Stimulated activated CD4-positive, alpha-beta T cell treated with anti-CD3 and anti-CD28 coated beads, Interleukin-12 subunit alpha, Interleukin-12 subunit beta, amount 100 ng/mL, for 24 hours (primary cell): ENCODE results near the gene NACAD.
"Not testable (repeated sequence)": the region's sequence is repeated elsewhere in the genome, so short reads cannot be mapped to it uniquely, and the experiment has no call there.

Source experiments
- DNase-seq, 2 experiments: peaks; one replicate each; pipeline ENCODE4 v3.0.0-alpha.2; 2020; ENCODE audit warnings: low read depth in 2 of 2

NACAD gene

GRCh38 chr7:45117582-45117981 is 28.8 kb upstream of the NACAD start:
- DNase-seq = no peak

- no peak for DNase-seq
These were observed 27.3 kb upstream of the NACAD start for GRCh38 chr7:45116048-45116447.

- DNase-seq = no peak
These were observed 26.2 kb upstream of the NACAD start for GRCh38 chr7:45114926-45115325.

GRCh38 chr7:45114257-45114656 is 25.5 kb upstream of the NACAD start:
- not testable (repeated sequence) for DNase-seq

GRCh38 chr7:45112648-45113047 is 23.9 kb upstream of the NACAD start:
- DNase-seq = no peak

GRCh38 chr7:45111298-45112223 is 22.8 kb upstream of the NACAD start, which contains the start of gene TBRG4:
TSS of gene TBRG4 (minus strand) at chr7:45111697. CDS start at chr7:45109237, 2,460 bp downstream.
- peak; percentile 85 to 90 for DNase-seq

GRCh38 chr7:45108863-45109262 is 20.1 kb upstream of the NACAD start:
- no peak for DNase-seq

GRCh38 chr7:45107356-45107755 is 18.6 kb upstream of the NACAD start:
- no peak for DNase-seq

- no peak for DNase-seq
These were observed 18.1 kb upstream of the NACAD start for GRCh38 chr7:45106820-45107219.

GRCh38 chr7:45105588-45106188 is 16.9 kb upstream of the NACAD start:
- no peak for DNase-seq

GRCh38 chr7:45104844-45105587 is 16.2 kb upstream of the NACAD start:
- DNase-seq = no peak

GRCh38 chr7:45103958-45104843 is 15.4 kb upstream of the NACAD start:
- no peak for DNase-seq

- no peak for DNase-seq
These were observed 14.3 kb upstream of the NACAD start for GRCh38 chr7:45102785-45103712.

- DNase-seq = no peak
These were observed 13.0 kb upstream of the NACAD start for GRCh38 chr7:45101748-45102147.

GRCh38 chr7:45100761-45101480 is 12.2 kb upstream of the NACAD start:
- DNase-seq = no peak

GRCh38 chr7:45099891-45100760 is 11.4 kb upstream of the NACAD start:
- no peak for DNase-seq

GRCh38 chr7:45098983-45099839 is 10.4 kb upstream of the NACAD start:
- no peak for DNase-seq

- DNase-seq = no peak
These were observed 4.1 kb upstream of the NACAD start for GRCh38 chr7:45092931-45093235.
